CD4-positive, alpha-beta T cell treated with Interleukin-1 beta for 1 hour (primary cell): ENCODE results near the gene MTNR1B.

Source experiments
- DNase-seq, 2 donors: peaks; one replicate each; pipeline ENCODE4 v3.0.0-alpha.2; 2020 to 2022

The MTNR1B gene

GRCh38 chr11:92969634-92970347, at the start of gene MTNR1B:
MTNR1B (plus strand) TSS chr11:92969651; CDS start chr11:92969726, 75 bp downstream.
- no peak for DNase-seq

GRCh38 chr11:92920331-92920730, 49.1 kb upstream of the MTNR1B start:
- DNase-seq = no peak

GRCh38 chr11:92922731-92923130, 46.7 kb upstream of the MTNR1B start:
- DNase-seq = no peak

- no peak for DNase-seq
Observed at GRCh38 chr11:92929246-92929645, 40.2 kb upstream of the MTNR1B start.

GRCh38 chr11:92929653-92930052, 39.8 kb upstream of the MTNR1B start:
- no peak for DNase-seq

GRCh38 chr11:92931746-92932422, 37.6 kb upstream of the MTNR1B start:
- no peak for DNase-seq

GRCh38 chr11:92939305-92939704, 30.1 kb upstream of the MTNR1B start:
- DNase-seq = no peak

- DNase-seq = peak in 1 of 2 donors; percentile 12
Observed at GRCh38 chr11:92941676-92942571, 27.5 kb upstream of the MTNR1B start.

- no peak for DNase-seq
Observed at GRCh38 chr11:92946707-92947106, 22.7 kb upstream of the MTNR1B start.

- DNase-seq = no peak
Observed at GRCh38 chr11:92948116-92948515, 21.3 kb upstream of the MTNR1B start.

GRCh38 chr11:92954003-92954402, 15.4 kb upstream of the MTNR1B start:
- DNase-seq = no peak

- no peak for DNase-seq
Observed at GRCh38 chr11:92955860-92956259, 13.6 kb upstream of the MTNR1B start.

GRCh38 chr11:92960886-92961285, 8.6 kb upstream of the MTNR1B start:
- DNase-seq = no peak

GRCh38 chr11:92962446-92962845, 7.0 kb upstream of the MTNR1B start:
- no peak for DNase-seq

- no peak for DNase-seq
Observed at GRCh38 chr11:92964471-92964870, 5.0 kb upstream of the MTNR1B start.

- DNase-seq = no peak
Observed at GRCh38 chr11:92965196-92965595, 4.3 kb upstream of the MTNR1B start.

GRCh38 chr11:92967178-92967577, 2.3 kb upstream of the MTNR1B start:
- DNase-seq = no peak

GRCh38 chr11:92967867-92968266, 1.6 kb upstream of the MTNR1B start:
- no peak for DNase-seq

- no peak for DNase-seq
Observed at GRCh38 chr11:92969293-92969633, 188 bp upstream of the MTNR1B start.

- DNase-seq = no peak
Observed at GRCh38 chr11:92972248-92972647, 2.8 kb downstream of the MTNR1B start.

- DNase-seq = no peak
Observed at GRCh38 chr11:92975285-92975684, 5.8 kb downstream of the MTNR1B start.

GRCh38 chr11:92976681-92977080, 7.2 kb downstream of the MTNR1B start:
- no peak for DNase-seq

- no peak for DNase-seq
Observed at GRCh38 chr11:92977401-92977800, 8.0 kb downstream of the MTNR1B start.
